Measurements from ENCODE around the gene ARIH1. TPM values are rescaled to one million over a fixed set of nuclear protein-coding genes. Genes with fewer than 3 reads are reported as not detected.
A peak's percentile ranks its signal among the peaks of the same experiment; 100 is the strongest.

The ARIH1 gene
- total RNA-seq, 1 donor: 37.6 TPM

- no peak overlapping the region for H3K4me3 ChIP-seq (ENCODE audit: low read depth, low read length)
- DNase-seq (ENCODE audit: low read depth): no peak
- TF ChIP-seq, protein P1, sequence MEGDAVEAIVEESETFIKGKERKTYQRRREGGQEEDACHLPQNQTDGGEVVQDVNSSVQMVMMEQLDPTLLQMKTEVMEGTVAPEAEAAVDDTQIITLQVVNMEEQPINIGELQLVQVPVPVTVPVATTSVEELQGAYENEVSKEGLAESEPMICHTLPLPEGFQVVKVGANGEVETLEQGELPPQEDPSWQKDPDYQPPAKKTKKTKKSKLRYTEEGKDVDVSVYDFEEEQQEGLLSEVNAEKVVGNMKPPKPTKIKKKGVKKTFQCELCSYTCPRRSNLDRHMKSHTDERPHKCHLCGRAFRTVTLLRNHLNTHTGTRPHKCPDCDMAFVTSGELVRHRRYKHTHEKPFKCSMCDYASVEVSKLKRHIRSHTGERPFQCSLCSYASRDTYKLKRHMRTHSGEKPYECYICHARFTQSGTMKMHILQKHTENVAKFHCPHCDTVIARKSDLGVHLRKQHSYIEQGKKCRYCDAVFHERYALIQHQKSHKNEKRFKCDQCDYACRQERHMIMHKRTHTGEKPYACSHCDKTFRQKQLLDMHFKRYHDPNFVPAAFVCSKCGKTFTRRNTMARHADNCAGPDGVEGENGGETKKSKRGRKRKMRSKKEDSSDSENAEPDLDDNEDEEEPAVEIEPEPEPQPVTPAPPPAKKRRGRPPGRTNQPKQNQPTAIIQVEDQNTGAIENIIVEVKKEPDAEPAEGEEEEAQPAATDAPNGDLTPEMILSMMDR (IDR thresholded peaks at IDR 0.05; ENCODE audit: insufficient read depth, low read depth, low read length): no peak
Observed at GRCh38 chr15:72495007-72495406, 20.9 kb downstream of the ARIH1 start.

GRCh38 chr15:72496783-72497182 lies 22.7 kb downstream of the ARIH1 start:
- DNase-seq (ENCODE audit: low read depth): no peak
- no peak overlapping the region for H3K4me3 ChIP-seq (ENCODE audit: low read depth, low read length)
- TF ChIP-seq, protein P1 (IDR thresholded peaks at IDR 0.05; ENCODE audit: insufficient read depth, low read depth, low read length): no peak

DNA sequence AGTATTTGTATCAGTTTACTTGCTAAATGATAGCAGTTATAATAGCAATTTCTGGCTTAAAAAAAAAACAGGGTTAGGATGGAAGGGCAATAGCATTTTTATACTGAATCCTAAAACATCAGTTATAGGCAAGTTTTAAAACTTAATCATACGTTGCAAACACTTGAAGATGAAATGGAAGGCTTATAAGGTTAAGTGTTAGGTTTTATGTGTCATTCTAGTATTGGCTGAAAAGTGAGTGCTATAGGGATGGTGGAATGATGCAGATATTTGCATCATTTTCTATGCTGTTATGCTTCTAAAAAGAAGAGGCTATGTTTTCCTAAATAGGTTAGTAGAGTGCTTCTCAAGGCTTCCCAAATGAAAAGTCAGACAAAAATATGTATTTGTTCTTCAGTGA lies 23.3 kb downstream of the ARIH1 start:
- DNase-seq (ENCODE audit: low read depth): no peak
- no peak overlapping the region for H3K4me3 ChIP-seq (ENCODE audit: low read depth, low read length)
- TF ChIP-seq, protein P1 (IDR thresholded peaks at IDR 0.05; ENCODE audit: insufficient read depth, low read depth, low read length): no peak

- TF ChIP-seq, protein P1 (IDR thresholded peaks at IDR 0.05; ENCODE audit: insufficient read depth, low read depth, low read length): no peak
- no peak overlapping the region for H3K4me3 ChIP-seq (ENCODE audit: low read depth, low read length)
- DNase-seq (ENCODE audit: low read depth): no peak
Observed at GRCh38 chr15:72502220-72502809, 28.2 kb downstream of the ARIH1 start.

- no peak overlapping the region for H3K4me3 ChIP-seq (ENCODE audit: low read depth, low read length)
- DNase-seq (ENCODE audit: low read depth): peak; percentile 9
- TF ChIP-seq, protein P1 (IDR thresholded peaks at IDR 0.05; ENCODE audit: insufficient read depth, low read depth, low read length): no peak
Observed at GRCh38 chr15:72503147-72503546, 29.0 kb downstream of the ARIH1 start.

GRCh38 chr15:72507402-72508092 lies 33.4 kb downstream of the ARIH1 start:
- TF ChIP-seq, protein P1 (IDR thresholded peaks at IDR 0.05; ENCODE audit: insufficient read depth, low read depth, low read length): no peak
- no peak for DNase-seq (ENCODE audit: low read depth)
- H3K4me3 ChIP-seq (ENCODE audit: low read depth, low read length): no peak overlapping the region
